ENCODE data around the gene HAAO.

- no peak for TF ChIP-seq CTCF (IDR thresholded peaks at IDR 0.05; ENCODE audit: extremely low read depth in 1 of 2, insufficient read depth in 1 of 2, low read depth in 1 of 2, low read length in 2 of 2)
- no peak for TF ChIP-seq MAX (IDR thresholded peaks at IDR 0.05; ENCODE audit: insufficient read depth, insufficient read length)
These were observed 25.1 kb downstream of the HAAO start for GRCh38 chr2:42767080-42767898.
